Measurements from ENCODE around the gene EVA1A.

Gene EVA1A

GRCh38 chr2:75571730-75572430 lies 11.1 kb upstream of the EVA1A start:
- no peak overlapping the region for H3K4me3 ChIP-seq (ENCODE audit: insufficient read depth, low read depth, low read length)
- no peaks in the 10 kb centered on the region for H3K36me3 ChIP-seq (ENCODE audit: control insufficient read depth, insufficient read depth, low read length)
- H3K9me3 ChIP-seq (ENCODE audit: control insufficient read depth, low read length): no peaks in the 10 kb centered on the region
- no peaks in the 10 kb centered on the region for H3K27me3 ChIP-seq (ENCODE audit: control insufficient read depth, insufficient read depth, low read length, poor library complexity, severe bottlenecking)
- H3K4me1 ChIP-seq (ENCODE audit: control insufficient read depth, insufficient read depth, low read length): no peaks in the 10 kb centered on the region
- 91 to 94% methylated on average over 3 to 4 of the region's 4 CpGs for WGBS, 2 experiments
- H3K27ac ChIP-seq (ENCODE audit: insufficient read depth, low read depth, low read length, poor library complexity, severe bottlenecking): no peak overlapping the region

- Histone ChIP-seq H3K4me3 (ENCODE audit: insufficient read depth, low read depth, low read length) (no peak overlapping the region), H3K27ac (ENCODE audit: insufficient read depth, low read depth, low read length, poor library complexity, severe bottlenecking) (no peak overlapping the region), H3K36me3 (ENCODE audit: control insufficient read depth, insufficient read depth, low read length) (no peaks in the 10 kb centered on the region), H3K27me3 (ENCODE audit: control insufficient read depth, insufficient read depth, low read length, poor library complexity, severe bottlenecking) (no peaks in the 10 kb centered on the region), H3K9me3 (ENCODE audit: control insufficient read depth, low read length) (no peaks in the 10 kb centered on the region), H3K4me1 (ENCODE audit: control insufficient read depth, insufficient read depth, low read length) (no peaks in the 10 kb centered on the region)
- 88 to 90% methylated on average over 7 of the region's 7 CpGs for WGBS, 2 experiments
Observed at GRCh38 chr2:75570948-75571729, 10.4 kb upstream of the EVA1A start.

GRCh38 chr2:75570024-75570947 lies 9.5 kb upstream of the EVA1A start:
- Histone ChIP-seq H3K4me3 (ENCODE audit: insufficient read depth, low read depth, low read length) (no peak overlapping the region), H3K27me3 (ENCODE audit: control insufficient read depth, insufficient read depth, low read length, poor library complexity, severe bottlenecking) (no peaks in the 10 kb centered on the region), H3K27ac (ENCODE audit: insufficient read depth, low read depth, low read length, poor library complexity, severe bottlenecking) (no peak overlapping the region), H3K36me3 (ENCODE audit: control insufficient read depth, insufficient read depth, low read length) (no peaks in the 10 kb centered on the region), H3K4me1 (ENCODE audit: control insufficient read depth, insufficient read depth, low read length) (no peaks in the 10 kb centered on the region), H3K9me3 (ENCODE audit: control insufficient read depth, low read length) (no peaks in the 10 kb centered on the region)
- WGBS, 2 experiments: 94 to 97% methylated on average over 8 of the region's 8 CpGs

GRCh38 chr2:75569546-75569945 lies 8.8 kb upstream of the EVA1A start:
- Histone ChIP-seq H3K36me3 (ENCODE audit: control insufficient read depth, insufficient read depth, low read length) (no peaks in the 10 kb centered on the region), H3K27ac (ENCODE audit: insufficient read depth, low read depth, low read length, poor library complexity, severe bottlenecking) (no peak overlapping the region), H3K4me1 (ENCODE audit: control insufficient read depth, insufficient read depth, low read length) (no peaks in the 10 kb centered on the region), H3K4me3 (ENCODE audit: insufficient read depth, low read depth, low read length) (no peak overlapping the region), H3K9me3 (ENCODE audit: control insufficient read depth, low read length) (no peaks in the 10 kb centered on the region), H3K27me3 (ENCODE audit: control insufficient read depth, insufficient read depth, low read length, poor library complexity, severe bottlenecking) (no peaks in the 10 kb centered on the region)
- WGBS, 2 experiments: 93 to 94% methylated on average over 5 of the region's 5 CpGs

GRCh38 chr2:75568174-75568573 lies 7.4 kb upstream of the EVA1A start:
- Histone ChIP-seq H3K4me3 (ENCODE audit: insufficient read depth, low read depth, low read length) (no peak overlapping the region), H3K9me3 (ENCODE audit: control insufficient read depth, low read length) (no peaks in the 10 kb centered on the region), H3K27me3 (ENCODE audit: control insufficient read depth, insufficient read depth, low read length, poor library complexity, severe bottlenecking) (no peaks in the 10 kb centered on the region), H3K4me1 (ENCODE audit: control insufficient read depth, insufficient read depth, low read length) (no peaks in the 10 kb centered on the region), H3K27ac (ENCODE audit: insufficient read depth, low read depth, low read length, poor library complexity, severe bottlenecking) (no peak overlapping the region), H3K36me3 (ENCODE audit: control insufficient read depth, insufficient read depth, low read length) (no peaks in the 10 kb centered on the region)
- WGBS, 2 experiments: 100% methylated on average over 1 of the region's 1 CpG

- no peak overlapping the region for H3K4me3 ChIP-seq (ENCODE audit: insufficient read depth, low read depth, low read length)
- H3K27ac ChIP-seq (ENCODE audit: insufficient read depth, low read depth, low read length, poor library complexity, severe bottlenecking): no peak overlapping the region
- H3K4me1 ChIP-seq (ENCODE audit: control insufficient read depth, insufficient read depth, low read length): peaks cover 10% of the 10 kb centered on the region
- no peaks in the 10 kb centered on the region for H3K36me3 ChIP-seq (ENCODE audit: control insufficient read depth, insufficient read depth, low read length)
- H3K9me3 ChIP-seq (ENCODE audit: control insufficient read depth, low read length): no peaks in the 10 kb centered on the region
- WGBS, 2 experiments: 91 to 93% methylated on average over 6 to 8 of the region's 8 CpGs
- peaks cover 24% of the 10 kb centered on the region for H3K27me3 ChIP-seq (ENCODE audit: control insufficient read depth, insufficient read depth, low read length, poor library complexity, severe bottlenecking)
Observed at GRCh38 chr2:75565472-75566462, 5.0 kb upstream of the EVA1A start.

- H3K4me1 ChIP-seq (ENCODE audit: control insufficient read depth, insufficient read depth, low read length): peaks cover 10% of the 10 kb centered on the region
- no peaks in the 10 kb centered on the region for H3K36me3 ChIP-seq (ENCODE audit: control insufficient read depth, insufficient read depth, low read length)
- H3K9me3 ChIP-seq (ENCODE audit: control insufficient read depth, low read length): no peaks in the 10 kb centered on the region
- H3K27me3 ChIP-seq (ENCODE audit: control insufficient read depth, insufficient read depth, low read length, poor library complexity, severe bottlenecking): peaks cover 33% of the 10 kb centered on the region
- H3K27ac ChIP-seq (ENCODE audit: insufficient read depth, low read depth, low read length, poor library complexity, severe bottlenecking): no peak overlapping the region
- 93 to 98% methylated on average over 4 of the region's 4 CpGs for WGBS, 2 experiments
- H3K4me3 ChIP-seq (ENCODE audit: insufficient read depth, low read depth, low read length): no peak overlapping the region
Observed at GRCh38 chr2:75564713-75565359, 4.1 kb upstream of the EVA1A start.

- Histone ChIP-seq H3K27me3 (ENCODE audit: control insufficient read depth, insufficient read depth, low read length, poor library complexity, severe bottlenecking) (peaks cover 38% of the 10 kb centered on the region), H3K4me1 (ENCODE audit: control insufficient read depth, insufficient read depth, low read length) (peaks cover 10% of the 10 kb centered on the region), H3K36me3 (ENCODE audit: control insufficient read depth, insufficient read depth, low read length) (no peaks in the 10 kb centered on the region), H3K9me3 (ENCODE audit: control insufficient read depth, low read length) (no peaks in the 10 kb centered on the region), H3K4me3 (ENCODE audit: insufficient read depth, low read depth, low read length) (no peak overlapping the region), H3K27ac (ENCODE audit: insufficient read depth, low read depth, low read length, poor library complexity, severe bottlenecking) (no peak overlapping the region)
- WGBS, 2 experiments: 96 to 97% methylated on average over 9 of the region's 9 CpGs
Observed at GRCh38 chr2:75564026-75564688, 3.4 kb upstream of the EVA1A start.
